ENCODE measurements around the gene SLC66A1. TPM values are rescaled to one million over a fixed set of nuclear protein-coding genes. Genes with fewer than 3 reads are reported as not detected.

Gene SLC66A1
- total and polyA plus RNA-seq, 2 experiments from 2014 or later, result 21.1 to 24.0 TPM

DNA sequence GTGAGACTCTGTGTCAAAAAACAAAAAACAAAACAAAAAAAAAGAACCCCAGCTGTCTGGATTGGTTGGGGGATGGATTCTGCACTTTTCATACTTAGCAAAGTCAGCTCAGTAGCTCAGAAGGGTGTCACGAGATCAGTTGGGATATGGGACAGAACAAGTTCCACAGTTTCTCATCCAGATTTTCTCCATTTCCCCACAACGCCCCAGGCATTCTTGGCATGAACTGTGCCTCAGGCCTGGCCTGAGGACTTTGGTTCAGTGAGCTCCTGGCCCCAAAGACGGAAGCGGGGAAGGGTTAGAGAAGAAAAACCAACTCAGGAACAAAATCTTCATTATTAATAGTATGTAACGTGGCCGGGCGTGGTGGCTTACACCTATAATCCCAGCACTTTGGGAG lies 2.1 kb upstream of the SLC66A1 start:
- H3K4me1 ChIP-seq (ENCODE audit: low read depth), result no peaks in the 10 kb centered on the region
- peaks cover 8% of the 10 kb centered on the region for H3K36me3 ChIP-seq
- no peak overlapping the region for H3K27ac ChIP-seq
- no peak overlapping the region for H3K4me3 ChIP-seq
- TF ChIP-seq, protein P1, sequence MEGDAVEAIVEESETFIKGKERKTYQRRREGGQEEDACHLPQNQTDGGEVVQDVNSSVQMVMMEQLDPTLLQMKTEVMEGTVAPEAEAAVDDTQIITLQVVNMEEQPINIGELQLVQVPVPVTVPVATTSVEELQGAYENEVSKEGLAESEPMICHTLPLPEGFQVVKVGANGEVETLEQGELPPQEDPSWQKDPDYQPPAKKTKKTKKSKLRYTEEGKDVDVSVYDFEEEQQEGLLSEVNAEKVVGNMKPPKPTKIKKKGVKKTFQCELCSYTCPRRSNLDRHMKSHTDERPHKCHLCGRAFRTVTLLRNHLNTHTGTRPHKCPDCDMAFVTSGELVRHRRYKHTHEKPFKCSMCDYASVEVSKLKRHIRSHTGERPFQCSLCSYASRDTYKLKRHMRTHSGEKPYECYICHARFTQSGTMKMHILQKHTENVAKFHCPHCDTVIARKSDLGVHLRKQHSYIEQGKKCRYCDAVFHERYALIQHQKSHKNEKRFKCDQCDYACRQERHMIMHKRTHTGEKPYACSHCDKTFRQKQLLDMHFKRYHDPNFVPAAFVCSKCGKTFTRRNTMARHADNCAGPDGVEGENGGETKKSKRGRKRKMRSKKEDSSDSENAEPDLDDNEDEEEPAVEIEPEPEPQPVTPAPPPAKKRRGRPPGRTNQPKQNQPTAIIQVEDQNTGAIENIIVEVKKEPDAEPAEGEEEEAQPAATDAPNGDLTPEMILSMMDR (IDR thresholded peaks at IDR 0.05; ENCODE audit: low read depth, low read length), result no peak
- H3K9me3 ChIP-seq (ENCODE audit: low read depth), result no peaks in the 10 kb centered on the region
- DNase-seq (ENCODE audit: low read depth in 1 of 2, low spot score in 1 of 2), result no peak
- H3K27me3 ChIP-seq, result no peaks in the 10 kb centered on the region

DNA sequence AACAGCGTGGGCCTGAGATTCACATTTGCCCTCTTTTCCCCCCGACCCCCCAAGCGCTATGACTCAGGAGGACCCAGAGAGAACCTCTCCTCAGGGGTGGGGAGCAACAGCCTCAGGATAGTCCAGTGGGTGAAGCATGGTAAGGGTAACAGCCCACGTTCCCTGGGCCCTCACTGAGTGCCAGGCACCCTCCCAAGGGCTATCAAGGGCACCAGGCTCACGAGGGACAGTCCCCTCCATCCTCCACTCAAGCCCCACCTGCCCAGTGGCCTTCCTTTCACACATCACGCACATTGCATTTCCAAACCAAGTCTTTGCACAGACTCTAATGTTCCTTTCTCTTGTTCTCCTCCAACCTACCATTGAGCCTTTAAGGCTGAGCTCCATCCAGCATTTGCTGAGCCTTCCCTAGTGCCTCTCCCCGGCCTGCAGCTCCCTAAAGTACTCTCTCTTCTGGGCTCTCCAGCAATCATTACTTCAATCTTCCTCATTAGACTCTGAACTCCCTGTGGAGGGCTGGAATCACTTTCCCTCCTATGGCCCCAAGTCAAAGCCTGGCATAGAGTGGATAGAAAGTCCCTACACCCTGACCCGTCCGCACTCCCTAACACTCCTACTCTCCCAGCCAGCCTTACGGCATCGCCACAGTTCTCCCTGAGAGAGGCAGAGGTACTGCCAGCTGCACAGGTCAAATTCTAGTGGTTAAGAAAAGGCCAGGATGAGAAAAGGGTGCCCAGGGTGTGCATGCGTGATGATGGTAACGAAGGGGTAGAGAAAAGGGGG lies 1.2 kb upstream of the SLC66A1 start:
- DNase-seq (ENCODE audit: low read depth in 1 of 2, low spot score in 1 of 2), result peak; percentile 14 to 22
- H3K4me1 ChIP-seq (ENCODE audit: low read depth), result no peaks in the 10 kb centered on the region
- H3K27ac ChIP-seq, result peak overlapping the region; percentile 30
- TF ChIP-seq, protein P1 (IDR thresholded peaks at IDR 0.05; ENCODE audit: low read depth, low read length), result no peak
- no peaks in the 10 kb centered on the region for H3K27me3 ChIP-seq
- H3K4me3 ChIP-seq, result peak overlapping the region; percentile 80
- H3K9me3 ChIP-seq (ENCODE audit: low read depth), result no peaks in the 10 kb centered on the region
- H3K36me3 ChIP-seq, result peaks cover 4% of the 10 kb centered on the region

DNA sequence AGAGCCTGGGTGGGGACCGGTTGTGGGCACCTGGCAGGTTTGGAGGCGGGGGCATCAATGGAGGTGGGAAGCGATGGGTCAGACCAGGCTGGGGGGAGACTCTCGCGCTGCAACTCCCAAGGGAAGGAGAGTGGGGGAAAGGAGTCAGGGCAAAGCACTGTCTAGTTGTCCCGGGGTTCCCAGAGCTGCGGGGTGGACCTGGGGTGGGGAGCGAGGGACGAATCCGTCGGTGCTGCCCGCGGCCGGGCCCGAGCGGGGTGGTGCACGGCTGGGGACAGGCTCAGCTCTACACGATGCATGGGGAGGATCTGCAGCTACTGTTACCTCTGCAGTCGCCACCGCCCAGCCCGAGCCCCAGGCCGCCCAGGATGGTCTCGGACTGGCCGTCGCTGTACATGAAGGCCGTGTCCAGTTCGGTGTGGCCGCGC lies 609 bp upstream of the SLC66A1 start:
- H3K9me3 ChIP-seq (ENCODE audit: low read depth), result no peaks in the 10 kb centered on the region
- H3K4me1 ChIP-seq (ENCODE audit: low read depth), result no peaks in the 10 kb centered on the region
- TF ChIP-seq, protein P1 (IDR thresholded peaks at IDR 0.05; ENCODE audit: low read depth, low read length), result no peak
- peaks cover 4% of the 10 kb centered on the region for H3K36me3 ChIP-seq
- peak overlapping the region; percentile 61 for H3K27ac ChIP-seq
- DNase-seq (ENCODE audit: low read depth in 1 of 2, low spot score in 1 of 2), result no peak
- H3K27me3 ChIP-seq, result no peaks in the 10 kb centered on the region
- H3K4me3 ChIP-seq, result peak overlapping the region; percentile 80

GRCh38 chr1:19312782-19313635 lies 883 bp downstream of the SLC66A1 start:
- TF ChIP-seq, protein P1 (IDR thresholded peaks at IDR 0.05; ENCODE audit: low read depth, low read length), result no peak
- Histone ChIP-seq H3K4me3 (peak overlapping the region; percentile 80), H3K27me3 (no peaks in the 10 kb centered on the region), H3K4me1 (ENCODE audit: low read depth) (no peaks in the 10 kb centered on the region), H3K27ac (peak overlapping the region; percentile 77), H3K9me3 (ENCODE audit: low read depth) (no peaks in the 10 kb centered on the region), H3K36me3 (peaks cover 4% of the 10 kb centered on the region)
- DNase-seq (ENCODE audit: low read depth in 1 of 2, low spot score in 1 of 2), result no peak

- Histone ChIP-seq H3K4me3 (no peak overlapping the region), H3K27me3 (no peaks in the 10 kb centered on the region), H3K27ac (no peak overlapping the region), H3K9me3 (ENCODE audit: low read depth) (no peaks in the 10 kb centered on the region), H3K36me3 (no peaks in the 10 kb centered on the region), H3K4me1 (ENCODE audit: low read depth) (no peaks in the 10 kb centered on the region)
- TF ChIP-seq, protein P1 (IDR thresholded peaks at IDR 0.05; ENCODE audit: low read depth, low read length), result no peak
- DNase-seq (ENCODE audit: low read depth in 1 of 2, low spot score in 1 of 2), result no peak
Observed at GRCh38 chr1:19313636-19313959, 1.5 kb downstream of the SLC66A1 start.
